HFFc6 (cell line): ENCODE results near the gene CERK. TPM values are rescaled to one million over a fixed set of nuclear protein-coding genes. Genes with fewer than 3 reads are reported as not detected.
"Not testable (repeated sequence)": the region's sequence is repeated elsewhere in the genome, so short reads cannot be mapped to it uniquely, and the experiment has no call there.

Experiments used
- DNase-seq: peaks from one replicate; pipeline ENCODE4 v3.0.0-alpha.2; 2018
- H3K27ac Mint-ChIP-seq: 2 replicates; pipeline ENCODE4 v1.8.0; 2020; ENCODE audit warnings: mild to moderate bottlenecking, mixed read lengths
- H3K27me3 Mint-ChIP-seq: 2 replicates; pipeline ENCODE4 v1.8.0; 2021; ENCODE audit warnings: mild to moderate bottlenecking, moderate library complexity, mixed read lengths; ENCODE audit not compliant: insufficient read depth
- H3K36me3 Mint-ChIP-seq: 2 replicates; pipeline ENCODE4 v1.8.0; 2021; ENCODE audit warnings: low read depth, mixed read lengths
- H3K4me1 Mint-ChIP-seq: 2 replicates; pipeline ENCODE4 v1.8.0; 2020; ENCODE audit warnings: low read depth, mixed read lengths
- H3K4me3 Mint-ChIP-seq: 2 replicates; pipeline ENCODE4 v1.8.0; 2020; ENCODE audit warnings: mild to moderate bottlenecking, moderate library complexity, mixed read lengths
- H3K9me3 Mint-ChIP-seq: 2 replicates; pipeline ENCODE4 v1.8.0; 2020; ENCODE audit warnings: mild to moderate bottlenecking, mixed read lengths
- total RNA-seq, 6 experiments: library from RNA; stranded (reverse); fragmentation: NEBNext Ultra II Directional; extraction: Animal tissue kit (Norgen Biotek cat#: 25700); gene quantifications; 2 replicates in 1 of 6; 3 replicates in 5 of 6; pipeline ENCODE4 v1.2.3, GENCODE V29; 2021
- TF ChIP-seq, protein P1 (sequence below): fragments of 200-600 bp; sonication (generic); IDR thresholded peaks from 2 replicates; pipeline ENCODE4 v1.5.0; 2021; ENCODE audit warnings: antibody characterized with exemption, mild to moderate bottlenecking

The CERK gene
- total RNA-seq, 6 experiments from 2014 or later, result 49.1 to 54.8 (median 52.0) TPM

DNA sequence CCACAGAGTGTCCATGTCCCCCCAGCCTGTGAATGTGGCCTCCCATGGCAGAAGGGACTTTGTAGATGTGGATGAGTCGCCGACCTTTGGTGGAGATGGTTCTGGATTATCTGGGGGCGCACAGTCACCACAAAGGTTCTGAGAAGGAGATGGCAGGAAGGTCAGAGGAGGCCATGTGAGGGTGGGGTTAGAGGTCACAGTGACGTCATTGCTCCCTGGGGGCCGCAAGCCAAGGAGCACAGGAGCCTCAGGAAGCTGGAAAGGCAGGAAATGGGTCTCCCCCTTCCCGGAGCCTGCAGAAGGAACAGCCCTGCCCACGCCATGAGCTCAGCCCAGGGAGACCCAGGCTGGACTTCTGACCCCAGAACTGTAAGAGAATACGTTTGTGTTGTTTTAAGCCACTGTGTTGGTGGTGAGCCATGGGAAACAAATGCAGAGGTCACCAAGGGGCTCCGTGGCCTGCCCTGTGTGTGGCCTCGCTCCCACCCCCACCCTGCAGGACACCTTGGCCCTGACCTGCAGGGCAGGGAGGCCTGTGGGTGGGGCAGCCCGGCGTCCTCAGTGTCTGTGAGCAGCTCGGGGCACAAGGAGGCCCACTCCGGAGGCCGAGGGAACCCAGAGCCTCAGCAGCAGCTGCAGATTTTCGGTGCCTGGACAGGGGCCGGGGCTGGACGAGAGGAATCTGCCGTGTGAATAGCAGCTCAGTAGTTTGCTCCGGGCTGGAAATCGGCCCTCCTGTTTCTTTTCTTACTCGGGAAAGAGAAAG, 85.8 kb downstream of the CERK start:
- Mint-ChIP-seq H3K27me3 (peaks cover 6% of the 10 kb centered on the region; the same call in 1 of the 2 replicates), H3K9me3 (peaks cover 3% of the 10 kb centered on the region; the same call in 1 of the 2 replicates), H3K27ac (no peak overlapping the region), H3K4me3 (no peak overlapping the region), H3K36me3 (no peaks in the 10 kb centered on the region), H3K4me1 (peaks cover 6% of the 10 kb centered on the region; the same call in 1 of the 2 replicates)
- TF ChIP-seq, protein P1, sequence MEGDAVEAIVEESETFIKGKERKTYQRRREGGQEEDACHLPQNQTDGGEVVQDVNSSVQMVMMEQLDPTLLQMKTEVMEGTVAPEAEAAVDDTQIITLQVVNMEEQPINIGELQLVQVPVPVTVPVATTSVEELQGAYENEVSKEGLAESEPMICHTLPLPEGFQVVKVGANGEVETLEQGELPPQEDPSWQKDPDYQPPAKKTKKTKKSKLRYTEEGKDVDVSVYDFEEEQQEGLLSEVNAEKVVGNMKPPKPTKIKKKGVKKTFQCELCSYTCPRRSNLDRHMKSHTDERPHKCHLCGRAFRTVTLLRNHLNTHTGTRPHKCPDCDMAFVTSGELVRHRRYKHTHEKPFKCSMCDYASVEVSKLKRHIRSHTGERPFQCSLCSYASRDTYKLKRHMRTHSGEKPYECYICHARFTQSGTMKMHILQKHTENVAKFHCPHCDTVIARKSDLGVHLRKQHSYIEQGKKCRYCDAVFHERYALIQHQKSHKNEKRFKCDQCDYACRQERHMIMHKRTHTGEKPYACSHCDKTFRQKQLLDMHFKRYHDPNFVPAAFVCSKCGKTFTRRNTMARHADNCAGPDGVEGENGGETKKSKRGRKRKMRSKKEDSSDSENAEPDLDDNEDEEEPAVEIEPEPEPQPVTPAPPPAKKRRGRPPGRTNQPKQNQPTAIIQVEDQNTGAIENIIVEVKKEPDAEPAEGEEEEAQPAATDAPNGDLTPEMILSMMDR, result no peak
- DNase-seq, result no peak

DNA sequence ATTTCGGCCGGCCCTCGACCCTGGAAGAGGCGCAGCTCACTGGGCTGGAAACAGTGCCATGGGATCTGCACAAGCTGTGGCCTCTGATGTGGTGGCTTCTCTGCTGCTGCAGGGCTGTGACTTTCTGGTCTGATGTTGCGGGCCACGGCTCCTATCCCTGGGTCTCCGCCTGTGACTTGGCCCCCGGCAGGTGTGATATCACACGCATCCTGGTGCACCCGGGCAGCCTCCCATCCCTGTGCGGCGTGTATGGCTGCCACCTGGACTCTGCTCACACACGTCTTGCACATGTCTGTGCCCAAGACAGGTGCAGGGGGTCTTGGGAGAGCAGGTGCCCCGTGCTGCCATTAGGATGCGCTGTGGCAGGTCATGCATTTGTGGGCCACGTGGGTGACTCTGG, 86.7 kb downstream of the CERK start:
- no peak for DNase-seq
- TF ChIP-seq, protein P1, result no peak
- Mint-ChIP-seq H3K27ac (no peak overlapping the region), H3K4me3 (no peak overlapping the region), H3K36me3 (no peaks in the 10 kb centered on the region), H3K4me1 (peaks cover 6% of the 10 kb centered on the region; the same call in 1 of the 2 replicates), H3K9me3 (peaks cover 3% of the 10 kb centered on the region; the same call in 1 of the 2 replicates), H3K27me3 (peaks cover 4% of the 10 kb centered on the region; the same call in 1 of the 2 replicates)

DNA sequence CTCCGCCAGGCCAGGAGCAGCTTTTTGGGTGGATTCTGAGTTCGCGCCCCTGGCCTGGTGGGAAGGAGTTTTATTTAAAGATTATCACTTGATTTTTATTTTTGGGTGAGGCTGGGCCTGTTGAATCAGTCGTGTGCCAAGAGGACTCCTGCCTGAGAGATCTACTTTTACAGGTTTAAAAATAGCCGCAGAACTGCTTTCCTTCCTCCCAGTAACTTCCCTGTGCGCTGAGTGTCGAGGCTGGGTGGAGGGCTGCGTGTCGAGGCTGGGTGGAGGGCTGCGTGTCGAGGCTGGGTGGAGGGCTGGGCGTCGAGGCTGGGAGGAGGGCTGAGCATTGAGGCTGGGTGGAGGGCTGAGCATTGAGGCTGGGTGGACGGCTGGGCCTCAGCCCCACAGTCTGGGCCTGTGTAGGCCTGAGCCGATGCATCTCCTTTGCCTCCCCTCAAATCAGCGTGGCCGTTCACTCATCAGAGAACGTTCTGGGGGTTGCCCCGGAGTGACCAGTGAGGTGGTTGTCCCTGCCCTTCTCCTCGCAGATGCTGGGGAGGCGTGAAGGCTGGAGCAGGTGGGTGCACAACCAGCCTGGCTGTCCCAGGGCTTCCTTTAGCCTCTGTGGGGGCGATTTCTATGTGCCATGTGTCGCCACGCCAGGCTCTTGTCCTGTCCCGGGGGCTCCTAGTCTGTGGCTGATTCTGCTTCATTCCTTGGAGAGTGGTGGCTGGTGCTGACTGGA, 87.8 kb downstream of the CERK start:
- no peaks in the 10 kb centered on the region for H3K36me3 Mint-ChIP-seq
- H3K4me3 Mint-ChIP-seq, result no peak overlapping the region
- H3K27ac Mint-ChIP-seq, result no peak overlapping the region
- H3K27me3 Mint-ChIP-seq, result peaks cover 4% of the 10 kb centered on the region; the same call in 1 of the 2 replicates
- TF ChIP-seq, protein P1, result no peak
- peaks cover 3% of the 10 kb centered on the region; the same call in 1 of the 2 replicates for H3K9me3 Mint-ChIP-seq
- H3K4me1 Mint-ChIP-seq, result peaks cover 6% of the 10 kb centered on the region; the same call in 1 of the 2 replicates
- DNase-seq, result no peak

DNA sequence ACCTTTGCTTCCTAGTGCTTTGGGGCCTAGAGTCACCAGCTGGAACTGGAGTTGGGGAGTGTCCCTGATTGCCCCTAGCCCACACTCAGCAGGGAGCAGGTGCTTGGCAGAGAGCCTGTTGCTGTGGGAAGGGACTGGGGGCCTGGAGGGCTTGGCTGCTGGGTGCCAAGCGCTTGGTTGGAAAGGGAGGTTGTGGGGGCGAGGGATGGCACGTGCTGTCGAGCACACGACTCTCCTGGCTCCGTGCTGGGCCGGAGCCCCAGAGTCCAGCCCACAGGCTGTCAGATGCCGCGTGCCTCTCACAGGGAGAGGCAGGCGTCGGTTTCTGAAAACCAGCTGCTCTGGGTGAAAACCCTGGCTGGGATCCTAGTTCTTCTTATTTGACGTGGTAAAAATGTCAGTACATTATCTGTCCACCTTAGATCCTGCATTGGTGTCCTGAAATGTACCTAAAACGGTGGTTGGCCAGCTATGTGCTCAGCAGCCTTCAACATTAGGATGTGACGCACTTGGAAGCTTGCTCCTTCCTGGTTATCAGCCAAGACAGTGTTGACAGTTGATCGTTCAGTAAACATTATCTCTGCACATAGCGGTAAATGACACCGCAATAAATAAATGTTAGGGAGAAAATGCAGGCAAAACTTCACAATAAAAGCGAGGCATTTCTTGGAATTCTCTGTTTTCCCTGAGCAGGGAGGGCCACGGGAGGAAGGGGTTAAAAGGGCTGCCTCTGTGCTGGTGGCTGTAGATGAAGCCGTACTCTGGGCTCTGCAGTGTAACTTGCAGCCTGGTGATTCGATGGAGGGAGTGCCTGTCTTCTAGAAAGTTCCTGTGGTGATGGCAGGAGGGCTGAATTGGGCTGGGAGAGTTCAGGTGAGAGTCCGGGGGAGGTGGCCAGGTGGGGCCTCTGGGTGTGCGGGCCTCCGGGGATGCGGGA, 88.6 kb downstream of the CERK start:
- peaks cover 3% of the 10 kb centered on the region; the same call in 1 of the 2 replicates for H3K9me3 Mint-ChIP-seq
- no peaks in the 10 kb centered on the region for H3K36me3 Mint-ChIP-seq
- DNase-seq, result no peak
- H3K27ac Mint-ChIP-seq, result no peak overlapping the region
- TF ChIP-seq, protein P1, result no peak
- no peak overlapping the region for H3K4me3 Mint-ChIP-seq
- peaks cover 4% of the 10 kb centered on the region; the same call in 1 of the 2 replicates for H3K27me3 Mint-ChIP-seq
- H3K4me1 Mint-ChIP-seq, result peaks cover 6% of the 10 kb centered on the region; the same call in 1 of the 2 replicates

DNA sequence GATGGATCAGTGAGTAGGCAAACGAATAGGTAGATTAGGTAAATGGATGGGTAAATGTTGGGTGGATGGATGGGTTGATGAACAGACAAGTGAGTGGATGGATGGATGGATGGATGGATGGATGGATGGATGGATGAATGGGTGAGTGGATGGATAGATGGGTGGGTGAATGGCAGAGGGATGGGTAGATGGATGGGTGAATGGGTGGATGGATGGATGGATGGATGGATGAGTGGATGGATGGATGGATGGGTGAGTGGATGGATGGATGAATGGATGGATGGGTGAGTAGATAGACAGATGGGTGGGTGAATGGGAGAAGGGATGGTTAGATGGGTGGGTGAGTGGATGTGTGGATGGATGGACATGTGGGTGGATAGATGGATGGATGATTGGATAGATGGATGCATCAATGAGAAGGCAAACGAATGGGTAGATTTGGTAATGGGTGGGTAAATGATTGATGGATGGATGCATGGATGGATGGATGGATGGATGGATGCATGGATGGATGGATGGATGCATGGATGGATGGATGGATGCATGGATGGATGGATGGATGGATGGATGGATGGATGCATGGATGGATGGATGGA, 89.7 kb downstream of the CERK start:
- not testable (repeated sequence) for H3K27ac Mint-ChIP-seq, H3K27me3 Mint-ChIP-seq, H3K4me3 Mint-ChIP-seq, H3K9me3 Mint-ChIP-seq, H3K4me1 Mint-ChIP-seq, H3K36me3 Mint-ChIP-seq, DNase-seq
